H1 (cell line): ENCODE measurements around the gene IL16.

Source experiments
- POLR2A ChIP-seq, 2 experiments: IDR thresholded peaks; 1 replicate in 1 of 2; 2 replicates in 1 of 2; pipeline ENCODE4 v1.6.1; 2011; ENCODE audit warnings: low read depth in 2 of 2, low read length in 2 of 2, mild to moderate bottlenecking in 2 of 2; ENCODE audit errors: control extremely low read depth in 1 of 2
- TF ChIP-seq, protein P1 (sequence below), 3 experiments: IDR thresholded peaks; 1 replicate in 2 of 3; 2 replicates in 1 of 3; pipeline versions ENCODE4 v1.5.1 to v1.6.1; 2011; ENCODE audit warnings: low read length in 3 of 3, mild to moderate bottlenecking in 3 of 3, inconsistent platforms in 2 of 3, low read depth in 1 of 3, moderate library complexity in 1 of 3; ENCODE audit not compliant: insufficient read depth in 1 of 3; ENCODE audit errors: control extremely low read depth in 1 of 3
- TF ChIP-seq, protein P2 (sequence below): IDR thresholded peaks from 2 replicates; pipeline ENCODE4 v1.6.1; 2012; ENCODE audit warnings: low read length, inconsistent platforms

DNA sequence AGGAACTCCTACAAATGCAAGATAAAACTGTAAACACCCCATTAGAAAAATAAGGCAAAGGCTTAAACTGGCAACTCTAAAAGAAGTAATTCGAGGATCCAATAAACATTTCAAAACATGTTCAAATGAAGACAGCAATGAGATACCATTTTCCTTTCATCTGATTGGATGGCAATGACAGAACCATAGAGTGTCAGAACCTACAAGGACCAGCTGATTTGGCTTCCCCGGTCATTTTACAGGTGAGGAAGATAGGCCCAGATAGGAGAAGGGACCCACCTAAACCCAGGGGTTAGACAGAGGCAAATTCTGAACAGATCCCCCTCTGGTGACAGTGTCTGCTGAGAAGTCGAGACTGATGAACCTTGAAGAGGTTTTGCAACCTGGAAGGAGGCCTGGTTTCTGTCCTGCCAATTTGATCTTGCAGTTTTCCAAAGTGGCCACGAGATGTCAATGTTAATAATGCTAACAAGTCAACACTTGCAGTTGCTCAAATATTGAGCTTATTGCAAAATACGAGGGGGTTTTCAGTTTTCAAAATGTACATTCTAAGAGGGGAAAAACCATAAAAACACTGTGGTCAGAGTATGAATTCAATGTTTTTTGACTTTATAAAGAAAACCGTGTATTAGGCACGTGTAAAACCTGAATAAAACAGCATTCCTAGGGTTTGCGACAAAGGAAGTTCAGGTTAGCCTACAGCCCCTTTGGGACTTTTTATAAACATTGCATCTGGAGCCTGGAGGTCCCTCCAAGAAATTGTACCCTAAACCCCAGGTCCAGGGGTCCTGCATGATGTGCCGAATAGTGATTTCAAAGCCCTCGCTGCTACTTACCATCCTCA, 41.1 kb upstream of the IL16 start:
- TF ChIP-seq POLR2A (IDR thresholded peaks at IDR 0.05; ENCODE audit: control extremely low read depth in 1 of 2, low read depth in 2 of 2, low read length in 2 of 2) = no peak
- TF ChIP-seq, protein P1, sequence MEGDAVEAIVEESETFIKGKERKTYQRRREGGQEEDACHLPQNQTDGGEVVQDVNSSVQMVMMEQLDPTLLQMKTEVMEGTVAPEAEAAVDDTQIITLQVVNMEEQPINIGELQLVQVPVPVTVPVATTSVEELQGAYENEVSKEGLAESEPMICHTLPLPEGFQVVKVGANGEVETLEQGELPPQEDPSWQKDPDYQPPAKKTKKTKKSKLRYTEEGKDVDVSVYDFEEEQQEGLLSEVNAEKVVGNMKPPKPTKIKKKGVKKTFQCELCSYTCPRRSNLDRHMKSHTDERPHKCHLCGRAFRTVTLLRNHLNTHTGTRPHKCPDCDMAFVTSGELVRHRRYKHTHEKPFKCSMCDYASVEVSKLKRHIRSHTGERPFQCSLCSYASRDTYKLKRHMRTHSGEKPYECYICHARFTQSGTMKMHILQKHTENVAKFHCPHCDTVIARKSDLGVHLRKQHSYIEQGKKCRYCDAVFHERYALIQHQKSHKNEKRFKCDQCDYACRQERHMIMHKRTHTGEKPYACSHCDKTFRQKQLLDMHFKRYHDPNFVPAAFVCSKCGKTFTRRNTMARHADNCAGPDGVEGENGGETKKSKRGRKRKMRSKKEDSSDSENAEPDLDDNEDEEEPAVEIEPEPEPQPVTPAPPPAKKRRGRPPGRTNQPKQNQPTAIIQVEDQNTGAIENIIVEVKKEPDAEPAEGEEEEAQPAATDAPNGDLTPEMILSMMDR (IDR thresholded peaks at IDR 0.05; ENCODE audit: control extremely low read depth in 1 of 3, insufficient read depth in 1 of 3, low read depth in 1 of 3, low read length in 3 of 3) = peak in 2 of 3 experiments; percentile 47 to 48; a peak in 2 of 4 replicates
- TF ChIP-seq, protein P2, sequence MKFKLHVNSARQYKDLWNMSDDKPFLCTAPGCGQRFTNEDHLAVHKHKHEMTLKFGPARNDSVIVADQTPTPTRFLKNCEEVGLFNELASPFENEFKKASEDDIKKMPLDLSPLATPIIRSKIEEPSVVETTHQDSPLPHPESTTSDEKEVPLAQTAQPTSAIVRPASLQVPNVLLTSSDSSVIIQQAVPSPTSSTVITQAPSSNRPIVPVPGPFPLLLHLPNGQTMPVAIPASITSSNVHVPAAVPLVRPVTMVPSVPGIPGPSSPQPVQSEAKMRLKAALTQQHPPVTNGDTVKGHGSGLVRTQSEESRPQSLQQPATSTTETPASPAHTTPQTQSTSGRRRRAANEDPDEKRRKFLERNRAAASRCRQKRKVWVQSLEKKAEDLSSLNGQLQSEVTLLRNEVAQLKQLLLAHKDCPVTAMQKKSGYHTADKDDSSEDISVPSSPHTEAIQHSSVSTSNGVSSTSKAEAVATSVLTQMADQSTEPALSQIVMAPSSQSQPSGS = no peak
